PC-3 (cell line): ENCODE data around the gene TCEA3. TPM values are rescaled to one million over a fixed set of nuclear protein-coding genes. Genes with fewer than 3 reads are reported as not detected.
A peak's percentile ranks its signal among the peaks of the same experiment; 100 is the strongest.

Experiments used
- ATAC-seq: fragments of 200-7000 bp; cut with Tn5 transposase; 2 replicates; pipeline ENCODE4 v1.9.1; 2020; ENCODE audit warnings: mild to moderate bottlenecking, moderate library complexity
- BruUV-seq: library from RNA; stranded (reverse); fragments of 400-500 nt; replicated peaks from 2 replicates; lab custom pipeline; 2021; lab: Mats Ljungman, UMichigan
- CTCF ChIA-PET: fragments of 300-600 bp; sonication (Branson Sonifier 250); formaldehyde crosslinking; loops from one replicate; lab custom pipeline; 2022; ENCODE audit warnings: antibody characterized with exemption; lab: Charles Lee
- POLR2A ChIA-PET: fragments of 300-600 bp; sonication (Branson Sonifier 250); formaldehyde crosslinking; loops from one replicate; lab custom pipeline; 2022; ENCODE audit warnings: antibody characterized with exemption; ENCODE audit not compliant: unreplicated experiment; lab: Charles Lee
- DNase-seq: peaks from one replicate; pipeline ENCODE4 v3.0.0-alpha.2; 2015
- H2AFZ ChIP-seq: fragments of 300-600 bp; sonication (generic); 2 replicates; pipeline ENCODE4 v1.6.0; 2016; ENCODE audit warnings: antibody characterized with exemption, low read length
- H3F3A ChIP-seq: fragments of 300-600 bp; sonication (generic); one replicate; pipeline ENCODE4 v1.6.0; 2017; ENCODE audit warnings: antibody characterized with exemption, low read length, control low read depth, mild to moderate bottlenecking; ENCODE audit not compliant: unreplicated experiment
- H3K27ac ChIP-seq: fragments of 300-600 bp; sonication (generic); 2 replicates; pipeline ENCODE4 v1.5.1; 2016; ENCODE audit warnings: mild to moderate bottlenecking, low read length
- H3K27me3 ChIP-seq: fragments of 300-600 bp; sonication (generic); 2 replicates; pipeline ENCODE4 v1.6.1; 2016; ENCODE audit warnings: low read length, mixed read lengths
- H3K36me3 ChIP-seq: fragments of 300-600 bp; sonication (generic); 2 replicates; pipeline ENCODE4 v1.6.1; 2016; ENCODE audit warnings: low read depth, mixed run types, low read length, mixed read lengths
- H3K4me1 ChIP-seq: fragments of 300-600 bp; sonication (generic); 2 replicates; pipeline ENCODE4 v1.5.1; 2016; ENCODE audit warnings: low read length; ENCODE audit not compliant: insufficient read depth
- H3K4me2 ChIP-seq: fragments of 300-600 bp; sonication (generic); 2 replicates; pipeline ENCODE4 v1.6.0; 2016; ENCODE audit warnings: low read length
- H3K4me3 ChIP-seq: fragments of 300-600 bp; sonication (generic); 2 replicates; pipeline ENCODE4 v1.5.1; 2016; ENCODE audit warnings: mild to moderate bottlenecking, low read length, mixed read lengths
- H3K79me2 ChIP-seq: fragments of 300-600 bp; sonication (generic); 2 replicates; pipeline ENCODE4 v1.6.1; 2017; ENCODE audit warnings: low read length, mixed read lengths
- H3K9ac ChIP-seq: fragments of 300-600 bp; sonication (generic); 2 replicates; pipeline ENCODE4 v1.6.0; 2016; ENCODE audit warnings: mild to moderate bottlenecking, low read length
- H3K9me2 ChIP-seq: fragments of 300-600 bp; sonication (generic); replicated peaks from 2 replicates; pipeline ENCODE4 v1.6.1; 2016; ENCODE audit warnings: mixed run types, low read length, mixed read lengths
- H3K9me3 ChIP-seq: fragments of 300-600 bp; sonication (generic); 2 replicates; pipeline ENCODE4 v1.6.1; 2016; ENCODE audit warnings: low read length, mixed read lengths
- H4K20me1 ChIP-seq: fragments of 300-600 bp; sonication (generic); 2 replicates; pipeline ENCODE4 v1.6.1; 2016; ENCODE audit warnings: low read length, mixed read lengths
- EZH2 ChIP-seq: fragments of 300-600 bp; sonication (generic); IDR thresholded peaks from one replicate; pipeline ENCODE4 v1.6.1; 2017; ENCODE audit warnings: antibody characterized with exemption, mild to moderate bottlenecking, low read length; ENCODE audit not compliant: unreplicated experiment
- EZH2phosphoT487 ChIP-seq: fragments of 300-600 bp; sonication (generic); IDR thresholded peaks from 2 replicates; pipeline ENCODE4 v1.6.1; 2018; ENCODE audit warnings: mild to moderate bottlenecking, antibody characterized with exemption, low read length, borderline replicate concordance
- intact Hi-C: fragments of 100-400 bp; cut with micrococcal nuclease; formaldehyde crosslinking; loops from 2 replicates; pipeline ENCODE4 v1.9.0; 2023
- total RNA-seq: library from RNA; depleted of rRNA; stranded (reverse); fragments of >200 nt; gene quantifications from 2 replicates; pipeline ENCODE4 v1.2.3, GENCODE V29; 2014
- TF ChIP-seq, protein P1 (sequence below): fragments of 300-600 bp; sonication (generic); conservative IDR thresholded peaks from 2 replicates; pipeline ENCODE4 v1.5.1; 2017; ENCODE audit warnings: antibody characterized with exemption, low read depth, mild to moderate bottlenecking, low read length

Gene TCEA3
- total RNA-seq, 1 experiment from 2014 or later: 23.6 TPM

DNA sequence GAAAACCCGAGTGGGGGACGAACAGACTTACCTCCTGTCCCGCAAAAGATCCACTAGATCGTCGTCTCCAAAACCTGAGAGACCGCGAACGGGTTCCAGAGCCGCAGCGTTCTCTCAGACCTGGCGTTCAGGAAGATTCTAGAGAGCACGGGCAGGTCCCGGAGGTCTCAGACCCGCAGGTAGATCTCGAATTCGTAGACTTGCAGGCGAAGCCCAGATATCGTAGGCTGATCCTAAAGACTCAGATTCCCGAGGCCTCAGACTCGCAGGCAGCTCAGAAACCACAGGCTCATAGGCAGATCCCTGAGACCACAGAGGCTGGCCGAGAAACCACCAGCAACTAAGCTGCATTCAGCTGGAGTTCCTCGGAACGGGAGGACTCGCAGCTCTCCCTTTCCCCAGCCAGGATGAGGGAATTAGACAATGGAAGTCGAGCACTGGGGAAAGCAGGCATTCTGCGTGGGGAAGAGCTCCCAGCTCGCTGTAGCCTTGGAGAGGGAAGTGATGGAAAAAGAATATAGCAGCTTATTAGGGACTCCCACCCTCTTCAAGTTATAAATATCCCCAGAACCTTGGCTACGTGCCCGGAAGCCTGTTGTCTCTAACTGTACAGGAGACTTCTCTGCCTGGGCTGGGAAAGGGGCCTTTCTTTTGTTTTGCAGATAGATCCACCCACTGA lies 55.1 kb downstream of the TCEA3 start, which contains the start of gene ZNF436:
Gene ZNF436, minus strand, starts transcription at position 502 of the 679 bp plus-strand sequence. CDS start 1,831 bp downstream, outside the sequence.
- BruUV-seq: TSS peak; percentile 69
- POLR2A ChIA-PET: interaction anchor here (0.6 to 1.1 kb wide), 4 partner anchors 12 to 185 kb away, joined by 3 to 8 read pairs (median 4); no protein-coding TSS in a partner anchor
- TF ChIP-seq, protein P1, sequence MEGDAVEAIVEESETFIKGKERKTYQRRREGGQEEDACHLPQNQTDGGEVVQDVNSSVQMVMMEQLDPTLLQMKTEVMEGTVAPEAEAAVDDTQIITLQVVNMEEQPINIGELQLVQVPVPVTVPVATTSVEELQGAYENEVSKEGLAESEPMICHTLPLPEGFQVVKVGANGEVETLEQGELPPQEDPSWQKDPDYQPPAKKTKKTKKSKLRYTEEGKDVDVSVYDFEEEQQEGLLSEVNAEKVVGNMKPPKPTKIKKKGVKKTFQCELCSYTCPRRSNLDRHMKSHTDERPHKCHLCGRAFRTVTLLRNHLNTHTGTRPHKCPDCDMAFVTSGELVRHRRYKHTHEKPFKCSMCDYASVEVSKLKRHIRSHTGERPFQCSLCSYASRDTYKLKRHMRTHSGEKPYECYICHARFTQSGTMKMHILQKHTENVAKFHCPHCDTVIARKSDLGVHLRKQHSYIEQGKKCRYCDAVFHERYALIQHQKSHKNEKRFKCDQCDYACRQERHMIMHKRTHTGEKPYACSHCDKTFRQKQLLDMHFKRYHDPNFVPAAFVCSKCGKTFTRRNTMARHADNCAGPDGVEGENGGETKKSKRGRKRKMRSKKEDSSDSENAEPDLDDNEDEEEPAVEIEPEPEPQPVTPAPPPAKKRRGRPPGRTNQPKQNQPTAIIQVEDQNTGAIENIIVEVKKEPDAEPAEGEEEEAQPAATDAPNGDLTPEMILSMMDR: no peak
- no peak for TF ChIP-seq EZH2
- no peak for TF ChIP-seq EZH2phosphoT487
- peaks cover 26% of the 10 kb centered on the region for H3K4me1 ChIP-seq
- peaks cover 53% of the 10 kb centered on the region for H3K79me2 ChIP-seq
- peak within 1 kb of the TSS; percentile 100 for H3K4me2 ChIP-seq
- H3K27me3 ChIP-seq: no peaks in the 10 kb centered on the region
- CTCF ChIA-PET: interaction anchor here (0.7 to 3.4 kb wide), 2 partner anchors 25 to 34 kb away, joined by 9 to 13 read pairs; partner anchors contain the start of gene HNRNPR
- H2AFZ ChIP-seq: peak within 1 kb of the TSS; percentile 100
- ATAC-seq (no peak), DNase-seq (peak; percentile 53)
- H4K20me1 ChIP-seq: no peaks in the 10 kb centered on the region
- peaks cover 5% of the 10 kb centered on the region for H3K9me3 ChIP-seq
- no peaks in the 10 kb centered on the region for H3F3A ChIP-seq
- H3K4me3 ChIP-seq: peak within 1 kb of the TSS; percentile 93
- H3K27ac ChIP-seq: peak within 1 kb of the TSS; percentile 74
- no peaks in the 10 kb centered on the region for H3K9me2 ChIP-seq
- peaks cover 13% of the 10 kb centered on the region for H3K36me3 ChIP-seq
- peak within 1 kb of the TSS; percentile 94 for H3K9ac ChIP-seq
- intact Hi-C loops: no loop called here

DNA sequence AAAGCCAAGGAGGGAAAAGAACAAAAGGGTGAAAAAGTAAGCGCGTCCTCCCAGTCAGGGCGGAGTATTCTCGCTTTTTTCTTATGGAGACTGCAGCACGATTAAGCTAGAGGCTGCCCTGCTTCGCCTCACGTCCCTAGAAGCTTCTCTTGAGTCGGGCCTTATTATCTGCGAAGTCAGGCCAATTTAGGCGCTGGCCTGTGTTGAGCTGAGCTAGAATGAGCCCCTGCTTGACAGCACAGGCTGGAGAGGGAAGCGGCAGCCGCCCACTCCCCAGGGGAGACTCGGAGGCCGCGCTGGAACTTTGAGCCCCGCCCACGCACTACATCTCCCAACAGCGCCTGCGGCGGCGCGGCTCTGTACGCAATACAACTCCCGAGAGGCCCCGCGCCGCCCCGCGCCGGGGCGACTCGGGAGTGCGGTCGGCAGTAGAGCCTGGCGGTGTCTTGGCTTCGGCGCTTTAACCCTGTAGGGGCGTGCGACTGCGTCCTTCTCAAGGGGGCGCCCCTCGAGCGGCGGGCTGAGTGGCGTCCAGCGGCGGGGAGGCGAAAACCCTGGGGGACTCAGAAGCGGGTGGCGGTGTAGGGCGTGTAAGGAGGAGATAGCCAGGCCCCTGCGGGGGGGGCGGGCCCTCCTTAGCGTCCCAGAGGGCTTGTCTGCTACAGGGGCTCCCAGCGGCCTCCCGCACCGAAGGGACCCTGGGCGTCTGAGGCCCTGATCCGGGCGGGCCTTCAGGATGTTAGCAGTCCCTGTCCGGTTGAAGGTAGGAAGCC lies 55.8 kb downstream of the TCEA3 start:
- no TSS peak for BruUV-seq

More for the DNA sequence above, 55.8 kb downstream of the TCEA3 start:
- ChIA-PET CTCF (interaction anchor here (3.4 kb wide), 1 partner anchor 35 kb away, joined by 13 read pairs; no protein-coding TSS in a partner anchor), POLR2A (interaction anchor here (0.6 to 1.4 kb wide), 4 partner anchors 24 to 186 kb away, joined by 3 to 59 read pairs (median 6); partner anchors contain the start of gene HNRNPR)
- H3K9ac ChIP-seq: peak overlapping the region; percentile 94
- intact Hi-C loops: loop anchor here (1.0 kb wide), 2 partner anchors 24 to 36 kb away; partner anchors contain the start of gene HNRNPR
- peak; percentile 90 for DNase-seq
- peaks cover 9% of the 10 kb centered on the region for H3K9me3 ChIP-seq
- H2AFZ ChIP-seq: peak overlapping the region; percentile 100
- H3K9me2 ChIP-seq: no peaks in the 10 kb centered on the region
- no peak for TF ChIP-seq EZH2
- TF ChIP-seq, protein P1: 0 out of 2 replicates have a peak, but pooled peaks have one; percentile 12
- TF ChIP-seq EZH2phosphoT487: no peak
- H4K20me1 ChIP-seq: no peaks in the 10 kb centered on the region
- peaks cover 26% of the 10 kb centered on the region for H3K4me1 ChIP-seq
- peaks cover 54% of the 10 kb centered on the region for H3K79me2 ChIP-seq
- peak; percentile 76 for ATAC-seq
- peak overlapping the region; percentile 93 for H3K4me3 ChIP-seq
- no peaks in the 10 kb centered on the region for H3F3A ChIP-seq
- peak overlapping the region; percentile 74 for H3K27ac ChIP-seq
- H3K4me2 ChIP-seq: peak overlapping the region; percentile 100
- no peaks in the 10 kb centered on the region for H3K27me3 ChIP-seq
- H3K36me3 ChIP-seq: peaks cover 20% of the 10 kb centered on the region
